ENCODE measurements around the gene HSD17B3.

Gene HSD17B3

DNA sequence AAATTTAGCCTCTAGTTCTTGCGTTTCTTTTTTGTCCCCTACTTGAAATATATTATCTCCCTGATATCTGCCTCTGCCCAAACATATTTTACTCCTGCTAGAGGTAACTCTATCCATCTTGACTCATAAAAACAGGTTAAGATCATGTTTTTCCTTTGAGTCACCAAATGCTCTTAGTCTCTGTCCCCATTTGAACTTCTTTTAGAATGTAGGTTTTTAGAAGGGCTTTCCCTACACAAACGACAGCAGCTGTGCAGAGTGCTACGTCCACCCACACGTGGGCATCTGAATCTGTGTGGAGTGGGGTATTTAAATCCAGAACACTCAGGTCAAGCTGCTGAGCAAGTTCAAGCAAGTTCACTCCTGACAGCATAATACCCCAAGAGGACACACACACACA is 2.2 kb downstream of the HSD17B3 start:
- no peaks in the 10 kb centered on the region for H3K9me2 ChIP-seq (replicated peaks; ENCODE audit: insufficient read depth, low read length)
- TF ChIP-seq, protein P1, sequence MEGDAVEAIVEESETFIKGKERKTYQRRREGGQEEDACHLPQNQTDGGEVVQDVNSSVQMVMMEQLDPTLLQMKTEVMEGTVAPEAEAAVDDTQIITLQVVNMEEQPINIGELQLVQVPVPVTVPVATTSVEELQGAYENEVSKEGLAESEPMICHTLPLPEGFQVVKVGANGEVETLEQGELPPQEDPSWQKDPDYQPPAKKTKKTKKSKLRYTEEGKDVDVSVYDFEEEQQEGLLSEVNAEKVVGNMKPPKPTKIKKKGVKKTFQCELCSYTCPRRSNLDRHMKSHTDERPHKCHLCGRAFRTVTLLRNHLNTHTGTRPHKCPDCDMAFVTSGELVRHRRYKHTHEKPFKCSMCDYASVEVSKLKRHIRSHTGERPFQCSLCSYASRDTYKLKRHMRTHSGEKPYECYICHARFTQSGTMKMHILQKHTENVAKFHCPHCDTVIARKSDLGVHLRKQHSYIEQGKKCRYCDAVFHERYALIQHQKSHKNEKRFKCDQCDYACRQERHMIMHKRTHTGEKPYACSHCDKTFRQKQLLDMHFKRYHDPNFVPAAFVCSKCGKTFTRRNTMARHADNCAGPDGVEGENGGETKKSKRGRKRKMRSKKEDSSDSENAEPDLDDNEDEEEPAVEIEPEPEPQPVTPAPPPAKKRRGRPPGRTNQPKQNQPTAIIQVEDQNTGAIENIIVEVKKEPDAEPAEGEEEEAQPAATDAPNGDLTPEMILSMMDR (IDR thresholded peaks at IDR 0.05; ENCODE audit: insufficient read depth, low read length, poor library complexity, severe bottlenecking): no peak
- no peak for TF ChIP-seq EZH2phosphoT487 (conservative IDR thresholded peaks at IDR 0.05; ENCODE audit: low read length)
- no peaks in the 10 kb centered on the region for H3K27me3 ChIP-seq (ENCODE audit: low read length)
- no peaks in the 10 kb centered on the region for H4K20me1 ChIP-seq (ENCODE audit: low read depth, low read length)
- H2AFZ ChIP-seq (ENCODE audit: low read depth, low read length, severe bottlenecking): no peak overlapping the region
- no peaks in the 10 kb centered on the region for H3K36me3 ChIP-seq (ENCODE audit: low read length)
- no peak overlapping the region for H3K27ac ChIP-seq (ENCODE audit: low read depth, low read length)
- no peaks in the 10 kb centered on the region for H3F3A ChIP-seq (ENCODE audit: insufficient read depth)
- no peak overlapping the region for H3K9ac ChIP-seq (ENCODE audit: low read length)
- no peaks in the 10 kb centered on the region for H3K9me3 ChIP-seq (ENCODE audit: insufficient read depth, low read length)
- no peak overlapping the region for H3K4me2 ChIP-seq (ENCODE audit: low read depth, low read length, poor library complexity, severe bottlenecking)
- H3K4me3 ChIP-seq (ENCODE audit: insufficient read depth, low read length, poor library complexity, severe bottlenecking): no peak overlapping the region
- H3K79me2 ChIP-seq (ENCODE audit: insufficient read depth, low read length): no peaks in the 10 kb centered on the region

DNA sequence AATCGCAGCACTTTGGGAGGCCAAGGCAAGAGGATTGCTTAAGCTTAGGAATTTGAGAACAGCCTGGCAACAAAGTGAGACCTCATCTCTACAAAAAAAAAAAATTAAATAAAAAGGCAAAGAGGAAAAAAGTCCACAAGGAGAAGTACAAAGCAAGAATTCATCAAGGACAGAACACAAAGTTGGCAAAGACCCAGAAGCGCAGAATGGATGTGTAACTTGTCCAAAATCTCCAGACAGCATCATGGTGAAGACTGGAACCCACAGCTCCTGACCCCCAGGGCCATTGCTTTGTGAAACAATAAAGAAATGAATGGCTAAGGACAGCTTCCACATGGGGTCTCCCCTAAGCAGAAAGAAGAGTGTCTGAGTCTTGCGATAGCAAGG is 7.8 kb downstream of the HSD17B3 start:
- H3K4me2 ChIP-seq (ENCODE audit: low read depth, low read length, poor library complexity, severe bottlenecking): no peak overlapping the region
- no peaks in the 10 kb centered on the region for H3F3A ChIP-seq (ENCODE audit: insufficient read depth)
- no peak overlapping the region for H2AFZ ChIP-seq (ENCODE audit: low read depth, low read length, severe bottlenecking)
- no peak overlapping the region for H3K27ac ChIP-seq (ENCODE audit: low read depth, low read length)
- H3K79me2 ChIP-seq (ENCODE audit: insufficient read depth, low read length): no peaks in the 10 kb centered on the region
- H3K36me3 ChIP-seq (ENCODE audit: low read length): no peaks in the 10 kb centered on the region
- H3K9ac ChIP-seq (ENCODE audit: low read length): no peak overlapping the region
- H3K9me3 ChIP-seq (ENCODE audit: insufficient read depth, low read length): no peaks in the 10 kb centered on the region
- H3K4me3 ChIP-seq (ENCODE audit: insufficient read depth, low read length, poor library complexity, severe bottlenecking): no peak overlapping the region
- H4K20me1 ChIP-seq (ENCODE audit: low read depth, low read length): no peaks in the 10 kb centered on the region
- no peaks in the 10 kb centered on the region for H3K9me2 ChIP-seq (replicated peaks; ENCODE audit: insufficient read depth, low read length)
- TF ChIP-seq, protein P1 (IDR thresholded peaks at IDR 0.05; ENCODE audit: insufficient read depth, low read length, poor library complexity, severe bottlenecking): no peak
- TF ChIP-seq EZH2phosphoT487 (conservative IDR thresholded peaks at IDR 0.05; ENCODE audit: low read length): no peak
- no peaks in the 10 kb centered on the region for H3K27me3 ChIP-seq (ENCODE audit: low read length)

DNA sequence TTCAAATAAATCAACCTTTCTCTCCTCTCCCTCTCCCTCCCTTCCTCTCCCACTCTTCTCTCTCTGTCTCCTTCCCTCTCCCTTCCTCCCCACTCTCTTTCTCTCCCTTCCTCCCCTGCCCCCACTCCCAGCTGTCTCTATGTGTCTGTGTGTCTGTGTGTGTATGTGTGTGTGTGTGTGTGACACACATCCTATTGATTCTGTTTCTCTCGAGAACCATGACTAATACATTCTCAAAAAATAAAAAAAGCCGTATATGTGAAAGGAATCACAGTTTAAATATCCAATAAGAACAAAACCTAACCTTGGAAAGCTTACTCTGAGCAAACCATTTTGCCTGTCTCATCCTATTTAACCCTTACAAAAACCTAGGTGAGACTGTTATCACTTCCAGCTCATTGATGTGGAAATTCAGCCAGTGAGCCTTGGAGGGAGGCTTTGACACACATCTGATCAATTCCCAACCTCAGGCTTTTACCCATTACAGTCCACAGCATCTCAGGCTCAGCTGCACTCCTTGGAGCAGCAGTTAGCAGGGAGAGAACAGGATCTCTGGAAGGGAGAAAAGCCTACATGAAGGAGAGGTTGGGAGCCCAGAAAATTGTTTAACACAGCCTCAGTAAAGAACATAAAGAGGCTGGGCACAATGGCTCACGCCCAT is 8.3 kb downstream of the HSD17B3 start:
- no peak overlapping the region for H3K9ac ChIP-seq (ENCODE audit: low read length)
- H4K20me1 ChIP-seq (ENCODE audit: low read depth, low read length): no peaks in the 10 kb centered on the region
- H3K9me3 ChIP-seq (ENCODE audit: insufficient read depth, low read length): no peaks in the 10 kb centered on the region
- TF ChIP-seq, protein P1 (IDR thresholded peaks at IDR 0.05; ENCODE audit: insufficient read depth, low read length, poor library complexity, severe bottlenecking): no peak
- no peak for TF ChIP-seq EZH2phosphoT487 (conservative IDR thresholded peaks at IDR 0.05; ENCODE audit: low read length)
- no peak overlapping the region for H3K4me2 ChIP-seq (ENCODE audit: low read depth, low read length, poor library complexity, severe bottlenecking)
- H3K79me2 ChIP-seq (ENCODE audit: insufficient read depth, low read length): no peaks in the 10 kb centered on the region
- no peak overlapping the region for H2AFZ ChIP-seq (ENCODE audit: low read depth, low read length, severe bottlenecking)
- H3K9me2 ChIP-seq (replicated peaks; ENCODE audit: insufficient read depth, low read length): no peaks in the 10 kb centered on the region
- no peaks in the 10 kb centered on the region for H3K27me3 ChIP-seq (ENCODE audit: low read length)
- no peak overlapping the region for H3K4me3 ChIP-seq (ENCODE audit: insufficient read depth, low read length, poor library complexity, severe bottlenecking)
- no peak overlapping the region for H3K27ac ChIP-seq (ENCODE audit: low read depth, low read length)
- H3F3A ChIP-seq (ENCODE audit: insufficient read depth): no peaks in the 10 kb centered on the region
- H3K36me3 ChIP-seq (ENCODE audit: low read length): no peaks in the 10 kb centered on the region

All from SU-DHL-6 (cell line).